ENCODE data around the gene PLEKHG1.
A peak's percentile ranks its signal among the peaks of the same experiment; 100 is the strongest.

PLEKHG1 gene

DNA sequence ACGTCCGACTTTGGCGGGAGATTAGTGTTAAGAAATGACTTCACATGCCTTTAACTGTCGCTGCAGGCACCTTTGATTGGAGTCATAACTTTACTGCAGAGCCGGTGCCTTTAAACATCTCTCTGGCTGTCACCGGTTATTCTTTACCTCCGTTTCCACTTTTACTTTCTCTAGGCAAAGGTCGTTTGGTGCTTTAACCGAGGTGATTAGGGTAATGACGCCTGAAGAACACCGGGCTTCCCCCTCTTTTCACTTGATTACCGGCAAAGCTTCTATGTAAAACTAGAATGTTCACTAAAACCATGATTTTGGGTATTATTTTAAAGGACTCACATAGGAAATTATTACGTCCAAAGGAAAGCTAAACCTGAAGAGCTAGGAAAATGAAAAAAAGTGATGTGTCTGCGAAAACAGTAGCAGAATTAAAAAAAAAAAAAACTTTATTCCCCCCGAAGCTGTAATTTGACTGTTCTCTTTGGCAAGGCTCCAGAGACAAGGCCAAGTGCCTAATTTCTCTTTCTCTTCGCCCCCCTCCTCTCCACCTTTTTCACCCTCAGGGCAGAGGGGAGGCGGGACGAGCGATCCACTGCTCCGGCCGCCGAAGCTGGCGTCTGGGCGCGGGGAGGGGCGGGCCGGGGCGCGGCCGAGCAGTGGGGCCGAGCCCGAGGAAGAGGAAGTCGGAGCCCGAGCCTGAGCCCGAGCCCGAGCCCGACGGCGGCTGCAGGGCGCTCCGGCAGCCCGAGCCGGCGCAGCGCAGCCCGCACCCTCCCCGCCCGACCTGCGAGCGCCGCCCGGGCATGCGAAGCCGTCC lies at the start of gene PLEKHG1:
PLEKHG1 (plus strand) TSS at position 687 of the 811 bp plus-strand sequence. CDS start 133,797 bp downstream, outside the sequence.
- DNase-seq (ENCODE audit: low read depth, low spot score): peak; percentile 50
- in situ Hi-C loops (cut with HindIII; ENCODE audit: low sequenced_read_pairs): no loop called here
- TF ChIP-seq, protein P1, sequence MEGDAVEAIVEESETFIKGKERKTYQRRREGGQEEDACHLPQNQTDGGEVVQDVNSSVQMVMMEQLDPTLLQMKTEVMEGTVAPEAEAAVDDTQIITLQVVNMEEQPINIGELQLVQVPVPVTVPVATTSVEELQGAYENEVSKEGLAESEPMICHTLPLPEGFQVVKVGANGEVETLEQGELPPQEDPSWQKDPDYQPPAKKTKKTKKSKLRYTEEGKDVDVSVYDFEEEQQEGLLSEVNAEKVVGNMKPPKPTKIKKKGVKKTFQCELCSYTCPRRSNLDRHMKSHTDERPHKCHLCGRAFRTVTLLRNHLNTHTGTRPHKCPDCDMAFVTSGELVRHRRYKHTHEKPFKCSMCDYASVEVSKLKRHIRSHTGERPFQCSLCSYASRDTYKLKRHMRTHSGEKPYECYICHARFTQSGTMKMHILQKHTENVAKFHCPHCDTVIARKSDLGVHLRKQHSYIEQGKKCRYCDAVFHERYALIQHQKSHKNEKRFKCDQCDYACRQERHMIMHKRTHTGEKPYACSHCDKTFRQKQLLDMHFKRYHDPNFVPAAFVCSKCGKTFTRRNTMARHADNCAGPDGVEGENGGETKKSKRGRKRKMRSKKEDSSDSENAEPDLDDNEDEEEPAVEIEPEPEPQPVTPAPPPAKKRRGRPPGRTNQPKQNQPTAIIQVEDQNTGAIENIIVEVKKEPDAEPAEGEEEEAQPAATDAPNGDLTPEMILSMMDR (IDR thresholded peaks at IDR 0.05; ENCODE audit: low read depth, low read length): no peak
- H3K4me3 ChIP-seq (ENCODE audit: low read depth, low read length): peak within 1 kb of the TSS; percentile 49

DNA sequence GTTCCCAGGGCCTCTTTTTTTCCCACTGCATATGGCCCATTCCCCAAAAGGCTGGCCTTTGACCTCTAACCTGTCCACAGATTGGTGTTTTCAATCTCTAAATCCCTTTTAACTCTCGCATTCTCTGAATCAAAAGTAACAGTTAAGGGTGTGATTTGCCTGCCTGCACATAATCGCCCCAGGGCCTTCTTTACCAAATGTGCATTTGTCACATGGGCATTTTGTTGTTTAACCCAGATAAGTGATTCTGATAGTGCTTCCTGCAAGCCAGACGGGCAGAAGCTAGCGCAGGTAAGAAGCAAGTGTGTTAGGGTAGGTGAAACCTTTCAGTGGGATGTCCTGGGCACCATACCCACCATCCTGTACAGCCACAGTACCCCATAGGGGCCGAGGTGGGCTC lies 49.4 kb upstream of the PLEKHG1 start:
- TF ChIP-seq, protein P1 (IDR thresholded peaks at IDR 0.05; ENCODE audit: low read depth, low read length): no peak
- in situ Hi-C loops (cut with HindIII; ENCODE audit: low sequenced_read_pairs): no loop called here
- no peak overlapping the region for H3K4me3 ChIP-seq (ENCODE audit: low read depth, low read length)
- DNase-seq (ENCODE audit: low read depth, low spot score): no peak

DNA sequence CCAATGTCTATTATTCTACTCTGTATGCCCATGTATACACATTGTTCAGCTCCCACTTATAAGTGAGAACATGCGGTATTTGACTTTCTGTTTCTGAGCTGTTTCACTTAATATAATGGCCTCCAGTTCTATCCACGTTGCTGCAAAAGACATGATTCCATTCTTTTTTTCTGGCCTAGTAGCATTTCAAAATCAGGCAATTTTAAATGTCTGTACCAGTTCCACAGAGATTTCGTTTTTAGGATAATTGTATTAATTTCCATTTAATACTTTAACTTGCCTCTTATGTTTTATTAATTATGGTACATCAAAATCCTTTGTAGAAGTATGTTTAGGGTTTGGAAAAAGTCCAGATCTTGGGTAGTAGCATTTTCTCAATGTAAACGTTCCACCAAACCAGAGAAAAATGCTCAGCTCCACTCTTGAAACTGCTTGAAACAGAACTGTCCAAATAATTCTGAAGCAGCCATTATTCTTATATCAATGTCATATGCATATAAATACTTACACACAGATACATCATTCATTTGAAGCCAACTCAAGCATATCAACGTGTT lies 42.6 kb upstream of the PLEKHG1 start:
- in situ Hi-C loops (cut with HindIII; ENCODE audit: low sequenced_read_pairs): no loop called here
- TF ChIP-seq, protein P1 (IDR thresholded peaks at IDR 0.05; ENCODE audit: low read depth, low read length): no peak
- no peak for DNase-seq (ENCODE audit: low read depth, low spot score)
- H3K4me3 ChIP-seq (ENCODE audit: low read depth, low read length): no peak overlapping the region

DNA sequence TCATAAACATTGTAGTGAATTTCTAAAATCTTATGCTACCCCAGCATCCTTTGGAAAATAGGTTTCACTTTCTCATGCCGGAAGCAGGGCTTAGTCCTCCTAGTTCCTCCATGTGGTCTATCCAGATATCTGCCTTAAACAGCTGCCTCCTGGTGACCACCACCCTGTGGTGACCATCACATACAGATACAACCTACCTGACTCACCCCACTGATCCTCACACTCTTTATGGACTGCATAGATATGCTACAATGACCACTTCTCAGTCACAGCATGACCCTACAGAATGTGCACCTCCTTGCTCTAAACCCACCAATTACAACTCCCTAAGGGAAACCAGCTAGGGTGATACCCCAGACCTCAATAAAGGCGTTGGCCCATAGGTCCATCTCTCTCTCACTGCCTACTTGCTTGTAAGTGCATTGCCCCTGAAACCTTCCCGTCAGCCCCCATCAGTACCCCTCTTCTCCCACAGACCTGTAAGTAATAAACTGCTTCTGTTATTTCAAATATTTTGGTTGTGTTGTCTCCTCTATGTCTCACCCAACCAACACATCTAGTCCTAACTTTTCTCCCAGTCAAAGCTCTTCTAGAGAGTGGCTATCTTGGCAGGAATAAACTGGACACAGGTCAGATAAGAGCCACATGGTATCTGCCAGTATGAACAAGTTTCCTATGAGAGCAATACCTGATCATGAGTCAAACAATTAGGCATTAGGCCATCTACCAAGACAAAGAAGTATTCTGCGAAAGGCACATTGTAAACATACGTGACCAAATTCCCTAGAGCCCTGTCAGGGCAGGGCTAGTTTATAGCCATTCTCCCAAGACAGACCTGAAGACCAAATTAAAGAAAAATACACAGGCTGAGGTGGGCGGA lies 39.4 kb upstream of the PLEKHG1 start:
- DNase-seq (ENCODE audit: low read depth, low spot score): no peak
- TF ChIP-seq, protein P1 (IDR thresholded peaks at IDR 0.05; ENCODE audit: low read depth, low read length): no peak
- in situ Hi-C loops (cut with HindIII; ENCODE audit: low sequenced_read_pairs): no loop called here
- H3K4me3 ChIP-seq (ENCODE audit: low read depth, low read length): no peak overlapping the region

DNA sequence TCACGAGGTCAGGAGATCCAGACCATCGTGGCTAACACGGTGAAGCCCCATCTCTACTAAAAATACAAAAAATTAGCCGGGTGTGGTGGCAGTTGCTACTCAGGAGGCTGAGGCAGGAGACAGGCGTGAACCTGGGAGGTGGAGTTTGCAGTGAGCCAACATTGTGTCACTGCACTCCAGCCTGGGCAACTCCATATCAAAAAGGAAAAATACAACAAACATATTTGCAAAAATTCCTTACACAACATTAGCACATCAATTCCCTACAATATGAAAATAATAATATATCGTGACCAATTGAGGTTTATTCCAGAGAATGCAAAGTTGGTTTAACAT lies 38.8 kb upstream of the PLEKHG1 start:
- TF ChIP-seq, protein P1 (IDR thresholded peaks at IDR 0.05; ENCODE audit: low read depth, low read length): no peak
- H3K4me3 ChIP-seq (ENCODE audit: low read depth, low read length): no peak overlapping the region
- DNase-seq (ENCODE audit: low read depth, low spot score): no peak
- in situ Hi-C loops (cut with HindIII; ENCODE audit: low sequenced_read_pairs): no loop called here

DNA sequence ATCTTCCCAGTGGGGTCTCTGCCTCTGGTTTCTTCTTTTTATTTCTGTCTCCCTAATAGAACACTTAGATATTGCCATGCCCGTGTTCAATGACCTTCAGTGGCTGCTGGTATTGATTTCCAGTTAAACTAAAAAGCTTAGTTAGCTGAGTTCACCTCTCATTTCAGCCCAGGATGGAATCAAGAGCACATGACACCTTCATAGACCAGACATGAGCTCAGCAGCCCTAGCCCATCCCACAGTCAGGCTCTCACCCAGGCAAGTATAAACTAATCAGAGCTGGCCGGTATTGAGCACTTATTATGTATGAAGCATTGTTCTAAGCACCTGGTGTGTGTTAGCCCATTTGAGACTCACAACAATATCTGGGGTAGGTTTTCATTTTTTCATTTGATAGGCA lies 33.7 kb upstream of the PLEKHG1 start:
- in situ Hi-C loops (cut with HindIII; ENCODE audit: low sequenced_read_pairs): no loop called here
- no peak for DNase-seq (ENCODE audit: low read depth, low spot score)
- no peak overlapping the region for H3K4me3 ChIP-seq (ENCODE audit: low read depth, low read length)
- TF ChIP-seq, protein P1 (IDR thresholded peaks at IDR 0.05; ENCODE audit: low read depth, low read length): no peak

All from astrocyte of the spinal cord (primary cell).